Sigmoid colon (tissue), 4 donors: ENCODE data around the gene SKAP1.
"Not testable (repeated sequence)": the region's sequence is repeated elsewhere in the genome, so short reads cannot be mapped to it uniquely, and the experiment has no call there.

ENCODE experiments used
- CTCF ChIP-seq, 4 experiments: fragments of 450-650 bp in 3 of 4; fragments of 200-600 bp in 1 of 4; IDR thresholded peaks; one replicate each; pipeline ENCODE4 v1.5.1; 2016 to 2019; ENCODE audit warnings: antibody characterized with exemption in 4 of 4, mild to moderate bottlenecking in 3 of 4, moderate library complexity in 2 of 4
- EP300 ChIP-seq, 4 donors: sonication (generic); formaldehyde crosslinking; IDR thresholded peaks; one replicate each; pipeline ENCODE4 v1.6.1; 2017; ENCODE audit warnings: antibody characterized with exemption in 4 of 4
- POLR2AphosphoS5 ChIP-seq, 4 donors: sonication (generic); formaldehyde crosslinking; IDR thresholded peaks; one replicate each; pipeline ENCODE4 v1.6.1; 2017; ENCODE audit warnings: antibody characterized with exemption in 4 of 4

- not testable (repeated sequence) for TF ChIP-seq CTCF, POLR2AphosphoS5, EP300 (IDR thresholded peaks at IDR 0.05)
Observed at GRCh38 chr17:48337903-48338302, 92.1 kb downstream of the SKAP1 start.
